Progenitor cell of endocrine pancreas (in vitro differentiated cells): ENCODE data around the gene ABCA7. TPM values are rescaled to one million over a fixed set of nuclear protein-coding genes. Genes with fewer than 3 reads are reported as not detected.

Experiments
- DNase-seq: peaks from one replicate; pipeline ENCODE4 v3.0.0; 2021; ENCODE audit warnings: low spot score; ENCODE audit not compliant: unreplicated experiment
- H3K27ac Mint-ChIP-seq: 2 replicates; pipeline ENCODE4 v1.8.0; 2021; ENCODE audit warnings: mild to moderate bottlenecking, moderate library complexity, mixed read lengths
- H3K27me3 Mint-ChIP-seq: 2 replicates; pipeline ENCODE4 v1.8.0; 2021; ENCODE audit warnings: mixed read lengths
- H3K36me3 Mint-ChIP-seq: 2 replicates; pipeline ENCODE4 v1.8.0; 2022; ENCODE audit warnings: mixed read lengths; ENCODE audit not compliant: insufficient read depth
- H3K4me1 Mint-ChIP-seq: 2 replicates; pipeline ENCODE4 v1.8.0; 2021; ENCODE audit warnings: low read depth, mixed read lengths
- H3K4me3 Mint-ChIP-seq: 2 replicates; pipeline ENCODE4 v1.8.0; 2021; ENCODE audit warnings: low read depth, mild to moderate bottlenecking, moderate library complexity, mixed read lengths
- H3K9me3 Mint-ChIP-seq: 2 replicates; pipeline ENCODE4 v1.8.0; 2021; ENCODE audit warnings: low read depth, mixed read lengths
- CTCF ChIP-seq: fragments of 200-600 bp; sonication (generic); IDR thresholded peaks from one replicate; pipeline ENCODE4 v1.5.0; 2021; ENCODE audit warnings: antibody characterized with exemption, mild to moderate bottlenecking; ENCODE audit not compliant: unreplicated experiment
- total RNA-seq: library from RNA; stranded (reverse); gene quantifications from 2 replicates; pipeline ENCODE4 v1.2.1, GENCODE V29; 2021

ABCA7 gene
- total RNA-seq, 1 donor from 2014 or later, result 57.3 TPM

- DNase-seq, result no peak
- peaks cover 5% of the 10 kb centered on the region for H3K36me3 Mint-ChIP-seq
- no peaks in the 10 kb centered on the region for H3K4me1 Mint-ChIP-seq
- peak overlapping the region; percentile 19 for H3K4me3 Mint-ChIP-seq
- no peaks in the 10 kb centered on the region for H3K9me3 Mint-ChIP-seq
- H3K27ac Mint-ChIP-seq, result no peak overlapping the region
- TF ChIP-seq CTCF, result no peak
- peaks cover 14% of the 10 kb centered on the region for H3K27me3 Mint-ChIP-seq
Measured at GRCh38 chr19:1004803-1005664, 34.9 kb upstream of the ABCA7 start.

GRCh38 chr19:1006711-1007398 lies 33.1 kb upstream of the ABCA7 start:
- TF ChIP-seq CTCF, result no peak
- Mint-ChIP-seq H3K27ac (no peak overlapping the region), H3K36me3 (peaks cover 5% of the 10 kb centered on the region), H3K4me3 (no peak overlapping the region), H3K9me3 (no peaks in the 10 kb centered on the region), H3K27me3 (peaks cover 11% of the 10 kb centered on the region), H3K4me1 (no peaks in the 10 kb centered on the region)
- no peak for DNase-seq

GRCh38 chr19:1007399-1008251 lies 32.3 kb upstream of the ABCA7 start:
- H3K27me3 Mint-ChIP-seq, result peaks cover 8% of the 10 kb centered on the region
- peaks cover 5% of the 10 kb centered on the region for H3K36me3 Mint-ChIP-seq
- H3K27ac Mint-ChIP-seq, result no peak overlapping the region
- DNase-seq, result no peak
- no peak overlapping the region for H3K4me3 Mint-ChIP-seq
- H3K9me3 Mint-ChIP-seq, result no peaks in the 10 kb centered on the region
- TF ChIP-seq CTCF, result no peak
- H3K4me1 Mint-ChIP-seq, result no peaks in the 10 kb centered on the region

- DNase-seq, result no peak
Measured at GRCh38 chr19:1008268-1009040, 31.5 kb upstream of the ABCA7 start.

More at GRCh38 chr19:1008268-1009040, 31.5 kb upstream of the ABCA7 start:
- TF ChIP-seq CTCF, result no peak
- Mint-ChIP-seq H3K36me3 (peaks cover 5% of the 10 kb centered on the region), H3K4me1 (no peaks in the 10 kb centered on the region), H3K27ac (no peak overlapping the region), H3K9me3 (no peaks in the 10 kb centered on the region), H3K27me3 (peaks cover 5% of the 10 kb centered on the region), H3K4me3 (no peak overlapping the region)
